ENCODE data around the gene TEF.

TEF gene

DNA sequence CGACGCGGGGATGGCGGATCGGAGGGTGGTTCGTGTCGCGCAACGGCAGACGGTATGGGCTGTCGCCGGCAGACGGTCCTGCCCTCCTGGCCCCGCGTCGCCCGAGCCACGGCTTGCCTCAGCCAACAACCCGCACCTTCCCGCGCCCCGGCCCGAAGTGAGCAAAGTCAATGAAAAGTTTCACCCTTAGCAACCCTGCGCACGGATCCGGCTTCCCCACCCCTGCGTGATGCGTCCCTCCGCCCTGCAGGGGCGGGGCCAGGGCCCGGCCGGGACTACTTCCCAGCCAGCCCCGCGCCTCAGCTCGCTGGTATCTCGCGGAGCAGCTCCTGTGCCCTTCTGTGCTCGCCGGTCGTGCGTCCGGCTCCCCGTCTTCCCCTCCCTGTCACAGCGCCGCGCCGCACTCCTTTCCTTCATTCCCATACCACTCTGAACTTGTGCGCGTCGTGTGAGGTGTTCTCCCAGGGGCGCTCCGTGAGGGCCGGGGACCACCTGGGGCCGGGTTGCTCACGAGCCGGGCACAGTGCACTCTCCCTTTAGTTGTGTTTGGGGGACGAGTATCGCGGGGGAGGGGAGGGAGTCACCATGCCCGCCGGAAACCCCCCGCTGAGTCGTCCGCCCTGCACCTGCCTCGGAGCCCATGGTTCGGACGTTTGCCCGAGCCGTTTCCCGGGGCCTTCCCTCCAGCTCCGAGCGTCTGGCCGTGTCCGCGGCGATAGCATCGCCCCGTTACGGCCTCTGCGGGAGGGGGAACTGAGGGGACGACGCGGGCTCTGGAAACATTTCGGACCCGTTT lies 65.1 kb downstream of the TEF start, which contains the start of gene TOB2:
Gene TOB2, minus strand, starts transcription at position 163 of the 796 bp plus-strand sequence. CDS start 9,456 bp downstream, outside the sequence.
- peak within 1 kb of the TSS; percentile 100 for H3K27ac ChIP-seq
- no peak for TF ChIP-seq ZFX (IDR thresholded peaks at IDR 0.05; ENCODE audit: borderline replicate concordance)
- TF ChIP-seq, protein P1, sequence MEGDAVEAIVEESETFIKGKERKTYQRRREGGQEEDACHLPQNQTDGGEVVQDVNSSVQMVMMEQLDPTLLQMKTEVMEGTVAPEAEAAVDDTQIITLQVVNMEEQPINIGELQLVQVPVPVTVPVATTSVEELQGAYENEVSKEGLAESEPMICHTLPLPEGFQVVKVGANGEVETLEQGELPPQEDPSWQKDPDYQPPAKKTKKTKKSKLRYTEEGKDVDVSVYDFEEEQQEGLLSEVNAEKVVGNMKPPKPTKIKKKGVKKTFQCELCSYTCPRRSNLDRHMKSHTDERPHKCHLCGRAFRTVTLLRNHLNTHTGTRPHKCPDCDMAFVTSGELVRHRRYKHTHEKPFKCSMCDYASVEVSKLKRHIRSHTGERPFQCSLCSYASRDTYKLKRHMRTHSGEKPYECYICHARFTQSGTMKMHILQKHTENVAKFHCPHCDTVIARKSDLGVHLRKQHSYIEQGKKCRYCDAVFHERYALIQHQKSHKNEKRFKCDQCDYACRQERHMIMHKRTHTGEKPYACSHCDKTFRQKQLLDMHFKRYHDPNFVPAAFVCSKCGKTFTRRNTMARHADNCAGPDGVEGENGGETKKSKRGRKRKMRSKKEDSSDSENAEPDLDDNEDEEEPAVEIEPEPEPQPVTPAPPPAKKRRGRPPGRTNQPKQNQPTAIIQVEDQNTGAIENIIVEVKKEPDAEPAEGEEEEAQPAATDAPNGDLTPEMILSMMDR (IDR thresholded peaks at IDR 0.05) = no peak

DNA sequence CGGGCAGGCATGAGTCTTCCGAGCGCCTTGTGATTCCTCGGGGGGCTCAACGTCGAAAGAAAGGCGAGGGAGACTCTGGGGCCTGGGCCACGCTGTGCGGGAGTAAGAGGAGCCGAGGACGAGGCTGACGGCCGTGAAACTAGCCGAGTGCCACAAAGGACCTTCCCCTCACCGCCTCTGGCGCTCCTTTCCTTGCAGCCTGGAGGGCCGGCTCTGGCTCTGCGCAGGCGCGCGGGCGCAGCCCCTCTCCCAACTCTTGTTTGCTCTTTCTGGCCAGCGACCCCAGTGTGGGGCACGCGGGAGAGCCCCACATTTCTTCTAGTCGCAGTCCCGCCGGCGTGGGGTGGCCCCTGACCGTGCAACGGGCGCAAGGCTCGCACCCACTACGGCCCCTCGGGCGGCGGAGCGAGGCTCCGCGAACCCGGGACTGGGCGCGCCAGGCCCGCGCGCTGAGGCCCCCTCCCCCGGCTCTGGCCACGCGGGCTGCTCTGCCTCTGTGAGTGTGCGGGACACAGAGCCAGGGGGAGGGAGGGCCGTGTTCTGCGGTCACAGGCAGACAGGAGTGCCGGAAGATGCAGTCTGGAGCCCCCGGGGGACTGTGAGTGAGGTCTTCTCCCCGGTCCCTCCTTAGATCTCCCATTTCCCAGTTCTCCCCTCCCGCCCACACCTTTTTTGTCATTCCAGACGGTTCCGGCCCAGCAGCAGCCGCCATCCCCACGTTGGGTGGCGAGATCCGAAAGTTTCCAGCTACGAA lies 65.9 kb downstream of the TEF start:
- TF ChIP-seq ZFX (IDR thresholded peaks at IDR 0.05; ENCODE audit: borderline replicate concordance) = no peak
- TF ChIP-seq, protein P1 (IDR thresholded peaks at IDR 0.05) = no peak
- H3K27ac ChIP-seq = peak overlapping the region; percentile 100

DNA sequence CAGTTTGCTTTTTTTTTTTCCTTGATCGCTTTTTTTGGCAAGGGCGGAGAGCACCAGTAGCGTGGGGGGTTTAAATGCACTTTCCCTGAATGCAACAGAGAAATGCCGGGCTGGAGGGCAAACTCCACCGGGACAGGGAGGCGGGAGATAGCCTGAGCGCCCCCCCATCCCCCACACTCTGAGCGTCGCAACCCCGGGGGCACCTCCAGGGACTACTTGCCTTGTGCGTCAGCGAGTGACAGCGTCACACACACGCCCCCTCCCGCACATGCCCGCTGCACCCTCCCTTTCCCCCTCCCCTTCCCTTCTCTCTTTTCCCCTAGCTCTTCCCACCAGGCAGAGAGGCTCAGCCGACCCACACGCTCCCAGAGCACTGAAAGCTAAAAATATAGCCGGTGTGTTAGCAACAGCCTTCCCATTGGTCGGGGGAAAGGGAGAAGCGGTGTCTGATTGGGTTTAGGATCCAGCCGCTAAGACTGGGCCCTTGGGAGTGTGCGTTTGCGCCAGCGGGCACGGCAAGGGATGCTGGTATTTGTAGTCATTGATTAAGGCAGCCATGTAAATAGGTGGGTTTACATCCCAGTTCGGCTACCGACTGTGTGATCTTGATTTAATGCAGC lies 66.6 kb downstream of the TEF start:
- peak overlapping the region; percentile 100 for H3K27ac ChIP-seq
- TF ChIP-seq, protein P1 (IDR thresholded peaks at IDR 0.05) = no peak
- TF ChIP-seq ZFX (IDR thresholded peaks at IDR 0.05; ENCODE audit: borderline replicate concordance) = no peak

Data from 22Rv1 (cell line).